ENCODE measurements around the gene PRR14.
A peak's percentile ranks its signal among the peaks of the same experiment; 100 is the strongest.
"Not testable (repeated sequence)": the region's sequence is repeated elsewhere in the genome, so short reads cannot be mapped to it uniquely, and the experiment has no call there.

PRR14 gene

DNA sequence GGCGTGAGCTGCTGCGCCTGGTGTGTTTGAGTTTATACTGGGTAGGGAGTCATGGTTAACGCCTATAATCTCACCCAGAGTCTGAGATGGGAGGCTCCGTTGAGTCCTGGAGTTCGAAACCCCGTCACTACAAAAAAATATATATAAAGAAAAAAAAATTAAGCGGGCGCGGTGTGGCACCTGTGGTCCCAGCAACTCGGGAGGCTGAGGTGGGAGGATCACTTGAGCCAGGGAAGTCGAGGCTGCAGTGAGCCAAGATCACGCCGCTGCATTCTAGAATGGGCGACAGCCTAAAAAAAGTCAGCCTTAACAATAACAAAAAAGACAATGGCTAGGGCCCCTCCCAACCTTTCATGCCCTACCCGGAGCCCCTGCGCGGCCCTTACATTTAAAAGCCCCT is 17.2 kb upstream of the PRR14 start:
- DNase-seq = no peak

GRCh38 chr16:30636599-30636998 is 14.2 kb upstream of the PRR14 start:
- no peak for DNase-seq

GRCh38 chr16:30637139-30637538 is 13.6 kb upstream of the PRR14 start:
- not testable (repeated sequence) for DNase-seq

DNA sequence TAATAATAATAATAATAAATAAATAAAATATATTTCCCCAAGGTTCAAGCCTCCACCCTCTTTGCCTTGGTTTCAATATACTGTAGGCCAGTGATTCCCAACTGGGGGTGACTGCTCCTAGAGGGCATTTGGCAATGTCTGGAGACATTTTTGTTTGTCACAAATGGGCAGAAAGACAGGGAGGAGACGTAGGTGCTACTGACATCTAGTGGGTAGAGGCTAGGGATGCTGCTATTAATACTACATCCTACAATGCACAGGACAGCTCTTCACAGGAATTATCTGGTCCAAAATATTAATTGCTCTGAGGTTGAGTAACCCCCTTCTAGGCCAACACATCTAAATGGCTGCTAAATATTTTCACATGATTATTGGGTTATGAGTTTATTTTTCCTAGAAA is 12.8 kb upstream of the PRR14 start:
- no peak for DNase-seq

- no peak for DNase-seq
These were observed 9.3 kb upstream of the PRR14 start for GRCh38 chr16:30641378-30641982.

DNA sequence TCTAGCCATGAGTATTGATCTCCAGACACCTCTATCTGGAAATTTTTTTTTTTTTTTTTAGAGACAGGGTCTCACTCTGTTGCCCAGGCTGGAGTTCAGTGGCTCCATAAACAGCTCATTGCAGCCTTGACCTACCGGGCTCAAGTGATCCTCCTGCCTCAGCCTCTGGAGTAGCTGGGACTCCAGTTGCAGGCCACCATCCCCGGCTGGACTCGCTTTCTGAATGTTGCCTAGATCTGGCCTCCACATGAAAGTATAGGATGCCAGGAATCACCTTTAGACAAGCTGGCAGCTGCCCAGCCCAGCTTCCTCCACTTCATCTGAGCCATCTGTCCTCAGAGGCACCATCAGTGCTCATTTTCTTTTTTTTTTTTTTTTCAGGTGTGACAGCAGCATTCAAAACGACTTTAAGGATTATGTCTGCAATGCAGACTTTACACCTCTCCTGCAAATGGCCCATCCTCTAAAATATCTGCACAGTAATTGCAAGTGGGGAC is 6.4 kb upstream of the PRR14 start:
- DNase-seq = no peak

DNA sequence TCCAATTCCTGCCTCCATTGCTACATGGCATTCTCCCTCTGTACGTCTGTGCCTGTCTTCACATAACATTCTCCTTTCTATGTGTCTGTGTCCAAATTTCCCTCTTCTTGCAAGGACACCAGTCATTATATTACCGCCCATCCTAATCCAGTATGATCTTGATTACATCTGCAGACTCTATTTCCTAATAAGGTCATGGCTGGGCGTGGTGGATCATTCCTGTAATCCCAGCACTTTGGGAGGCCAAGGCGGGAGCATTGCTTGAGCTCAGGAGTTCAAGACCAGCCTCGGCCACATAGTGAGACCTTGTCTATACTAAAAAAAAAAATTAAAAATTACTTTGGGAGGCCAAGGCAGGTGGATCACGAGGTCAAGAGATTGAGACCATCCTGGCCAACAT is 5.0 kb upstream of the PRR14 start:
- no peak for DNase-seq

DNA sequence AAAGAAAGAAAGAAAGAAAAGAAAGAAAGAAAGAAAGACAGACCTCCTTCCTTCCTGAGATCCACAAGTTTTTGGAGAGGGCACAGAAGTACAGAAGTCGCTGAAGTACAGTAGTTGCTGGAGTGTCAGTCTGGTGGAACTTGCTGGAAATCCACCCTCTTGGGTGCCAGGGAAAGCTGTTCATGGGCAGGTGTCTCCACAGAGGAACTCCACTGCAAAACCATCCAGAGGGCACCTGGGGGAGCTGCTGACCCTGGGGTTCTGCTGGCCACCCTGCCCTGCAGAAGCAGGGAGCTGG is 3.5 kb upstream of the PRR14 start:
- DNase-seq = no peak

DNA sequence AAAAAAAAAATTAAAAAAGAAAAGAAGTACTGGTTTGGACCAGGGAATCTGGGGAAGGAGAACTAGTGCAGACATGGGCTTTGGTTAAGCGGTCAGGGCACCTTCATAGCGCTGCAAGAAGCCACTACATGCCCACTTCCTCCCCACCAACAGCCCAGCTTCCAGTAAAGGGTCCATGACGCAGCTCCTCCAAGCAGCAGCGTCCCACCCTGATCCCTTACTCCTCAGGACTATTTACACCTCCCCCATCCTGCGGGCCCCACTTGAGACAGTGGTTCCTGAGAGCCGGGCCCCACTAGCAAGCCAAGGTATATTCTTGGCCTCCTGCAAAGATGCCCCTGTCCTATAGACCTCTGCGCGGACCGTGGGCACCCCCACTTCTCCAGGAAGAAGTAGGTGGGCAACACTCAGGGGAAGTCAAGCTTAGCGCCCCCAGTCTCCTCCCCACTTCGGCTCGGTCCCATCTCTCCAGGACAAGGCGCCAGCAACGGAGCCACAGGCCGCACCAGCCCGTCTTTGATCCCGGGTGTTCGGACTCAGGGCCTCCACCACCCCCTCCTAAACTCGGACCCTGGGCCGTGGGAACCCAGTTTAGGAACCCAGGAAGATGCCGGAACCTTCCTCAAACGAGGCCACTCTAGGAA is 913 bp upstream of the PRR14 start:
- peak in 1 of 4 experiments; percentile 27 for DNase-seq

DNA sequence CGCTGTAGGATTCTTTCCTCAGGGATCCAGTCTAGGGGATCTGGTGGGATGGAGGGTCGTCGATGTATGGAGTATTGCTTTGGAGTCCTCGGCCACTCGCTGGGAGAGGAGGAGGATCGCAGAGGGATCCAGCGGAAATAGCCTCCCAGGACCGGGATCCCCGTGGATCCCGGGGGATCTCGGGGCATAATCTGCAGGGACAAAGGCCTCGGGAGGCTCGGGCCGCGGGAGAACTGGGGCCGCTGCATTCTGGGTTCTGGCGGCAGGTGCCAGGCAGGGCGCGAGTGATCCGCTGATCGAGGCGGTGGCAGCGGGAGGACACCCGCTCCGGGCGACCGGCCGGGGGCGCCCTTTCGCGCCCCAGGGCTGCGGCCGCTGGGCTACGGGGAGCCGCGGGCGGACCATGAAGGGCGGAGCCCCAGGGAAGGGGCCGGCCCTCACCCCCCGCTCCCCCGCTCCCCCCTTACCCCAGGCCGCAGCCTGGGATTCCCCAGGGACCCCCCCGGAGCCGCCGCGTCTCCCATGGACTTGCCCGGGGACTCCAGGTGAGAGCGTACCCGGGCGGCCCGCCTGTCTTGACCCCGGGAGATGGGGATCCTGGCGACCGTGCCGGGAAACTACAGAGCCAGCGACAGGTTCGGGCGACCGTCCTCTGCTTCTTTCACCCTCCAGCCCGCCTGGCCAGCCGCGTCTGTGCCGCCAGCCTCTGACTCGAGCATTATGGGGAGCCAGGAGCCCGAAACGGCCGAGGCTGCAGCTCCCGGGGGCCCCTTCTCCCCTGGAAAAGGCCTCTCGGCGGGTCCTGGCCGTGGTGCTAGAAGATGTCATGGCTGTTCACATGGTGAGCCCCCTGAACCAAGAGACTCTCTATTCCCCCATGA is 604 bp downstream of the PRR14 start:
- DNase-seq = peak; percentile 49 to 66 (median 52)

DNA sequence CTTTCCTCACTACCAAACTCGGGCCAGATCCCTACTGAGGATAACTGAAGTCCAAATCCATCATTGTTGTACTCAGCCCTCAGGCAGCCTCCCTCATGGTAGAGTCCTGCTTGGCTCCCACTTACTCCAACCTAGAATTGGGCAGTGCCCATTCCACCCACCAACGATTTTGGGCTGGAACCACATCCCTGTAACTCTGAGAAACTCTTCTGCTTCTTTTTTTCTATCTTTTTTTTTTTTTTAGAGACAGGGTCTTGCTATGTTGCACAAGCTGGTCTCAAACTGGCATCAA is 1.2 kb downstream of the PRR14 start:
- no peak for DNase-seq

GRCh38 chr16:30652718-30653117 is 2.0 kb downstream of the PRR14 start:
- no peak for DNase-seq

GRCh38 chr16:30654856-30655255 is 4.1 kb downstream of the PRR14 start:
- DNase-seq = no peak

- DNase-seq = no peak
These were observed 5.1 kb downstream of the PRR14 start for GRCh38 chr16:30655815-30656347.

DNA sequence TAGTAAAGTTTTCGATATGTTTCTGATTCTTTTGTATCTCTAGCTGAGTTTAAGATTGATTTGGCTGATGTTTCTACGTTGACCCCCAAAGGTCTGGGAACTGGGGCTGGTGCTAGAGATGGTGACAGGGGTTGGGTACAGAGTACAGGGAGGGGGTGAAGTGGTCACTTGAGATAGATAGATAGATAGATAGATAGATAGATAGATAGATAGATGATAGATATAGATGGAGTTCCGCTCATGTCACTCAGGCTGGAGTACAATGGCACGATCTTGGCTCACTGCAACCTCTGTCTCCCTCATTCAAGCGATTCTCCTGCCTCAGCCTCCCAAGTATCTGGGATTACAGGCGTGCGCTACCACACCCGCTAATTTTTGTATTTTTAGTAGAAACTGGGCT is 5.6 kb downstream of the PRR14 start:
- DNase-seq = no peak

DNA sequence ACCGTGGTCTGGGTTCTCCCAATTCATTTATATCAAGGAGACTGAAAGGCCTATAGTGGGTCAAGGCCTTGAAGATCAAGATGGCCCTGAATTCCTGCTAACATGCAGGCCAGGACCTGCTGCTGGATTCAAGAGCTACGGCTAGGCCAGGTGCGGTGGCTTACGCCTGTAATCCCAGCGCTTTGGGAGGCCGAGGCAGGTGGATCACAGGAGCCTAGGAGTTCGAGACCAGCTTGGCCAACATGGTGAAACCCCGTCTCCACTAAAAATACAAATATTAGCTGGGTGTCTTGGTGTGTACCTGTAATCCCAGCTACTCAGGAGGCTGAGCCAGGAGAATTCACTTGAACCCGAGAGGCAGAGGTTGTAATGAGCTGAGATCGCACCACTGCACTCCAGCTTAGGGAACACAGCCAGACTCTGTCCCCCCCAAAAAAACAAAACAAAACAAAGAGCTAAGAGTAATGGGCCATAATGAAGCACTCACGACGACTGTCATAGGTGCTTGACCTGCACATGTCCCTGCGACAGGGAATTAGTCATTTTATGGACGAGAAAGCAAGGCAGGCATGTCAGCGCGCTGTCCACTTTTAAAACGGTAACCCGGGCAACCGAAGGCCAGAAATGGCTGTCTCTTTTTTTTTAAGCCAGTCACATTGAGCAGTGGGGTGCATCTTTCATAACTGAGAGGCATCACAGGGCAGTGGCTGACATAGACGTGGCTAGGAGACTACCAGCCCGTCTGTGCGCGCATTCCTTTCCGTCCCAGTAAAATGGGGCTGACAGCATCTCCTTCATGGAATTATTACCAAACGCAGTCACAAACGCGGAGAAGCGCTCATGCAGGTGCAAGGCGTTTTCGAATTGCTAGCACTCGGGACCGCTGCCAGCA is 6.5 kb downstream of the PRR14 start:
- no peak for DNase-seq

- peak; percentile 98 to 100 (median 100) for DNase-seq
These were observed 7.3 kb downstream of the PRR14 start, which contains the start of gene FBRS for GRCh38 chr16:30657866-30658730. Gene FBRS (plus strand): TSS chr16:30658431. CDS start chr16:30659519, 1,088 bp downstream.

- DNase-seq = peak in 3 of 4 experiments; percentile 61 to 71 (median 61)
These were observed 8.2 kb downstream of the PRR14 start for GRCh38 chr16:30658731-30659506.

- peak in 3 of 4 experiments; percentile 21 to 28 (median 24) for DNase-seq
These were observed 9.0 kb downstream of the PRR14 start for GRCh38 chr16:30659507-30660423.
